Endothelial cell of umbilical vein (primary cell): ENCODE measurements around the gene YIPF3.

ENCODE experiments used
- CTCF ChIP-seq, 2 donors: IDR thresholded peaks; 1 replicate in 1 of 2; 2 replicates in 1 of 2; pipeline ENCODE4 v1.5.1; 2011; ENCODE audit warnings: low read length in 2 of 2, mild to moderate bottlenecking in 2 of 2, moderate library complexity in 2 of 2, control low read depth in 1 of 2, inconsistent platforms in 1 of 2, low read depth in 1 of 2; ENCODE audit not compliant: insufficient read depth in 1 of 2; ENCODE audit errors: extremely low read depth in 1 of 2
- EZH2 ChIP-seq: IDR thresholded peaks from 2 replicates; pipeline ENCODE4 v1.6.1; 2012; ENCODE audit warnings: borderline replicate concordance, low read depth, mild to moderate bottlenecking, moderate library complexity, low read length, inconsistent platforms; ENCODE audit not compliant: severe bottlenecking
- JUN ChIP-seq: IDR thresholded peaks from 2 replicates; pipeline ENCODE4 v1.6.1; 2011; ENCODE audit warnings: borderline replicate concordance, low read depth; ENCODE audit not compliant: insufficient read length, insufficient read depth

GRCh38 chr6:43532201-43532600 is 15.5 kb upstream of the YIPF3 start:
- TF ChIP-seq CTCF (IDR thresholded peaks at IDR 0.05; ENCODE audit: extremely low read depth in 1 of 2, insufficient read depth in 1 of 2, low read depth in 1 of 2, low read length in 2 of 2) (no peak), JUN (no peak), EZH2 (no peak)
